GM18867 (cell line): Measurements from ENCODE around the gene PLEKHM3.

ENCODE experiments used
- ATAC-seq: cut with Tn5 transposase; IDR thresholded peaks from one replicate; pipeline ENCODE4 v1.9.1; 2021; ENCODE audit warnings: mild to moderate bottlenecking, moderate library complexity; ENCODE audit not compliant: unreplicated experiment

The PLEKHM3 gene

GRCh38 chr2:207867056-207867455, 158.3 kb downstream of the PLEKHM3 start:
- no peak for ATAC-seq

DNA sequence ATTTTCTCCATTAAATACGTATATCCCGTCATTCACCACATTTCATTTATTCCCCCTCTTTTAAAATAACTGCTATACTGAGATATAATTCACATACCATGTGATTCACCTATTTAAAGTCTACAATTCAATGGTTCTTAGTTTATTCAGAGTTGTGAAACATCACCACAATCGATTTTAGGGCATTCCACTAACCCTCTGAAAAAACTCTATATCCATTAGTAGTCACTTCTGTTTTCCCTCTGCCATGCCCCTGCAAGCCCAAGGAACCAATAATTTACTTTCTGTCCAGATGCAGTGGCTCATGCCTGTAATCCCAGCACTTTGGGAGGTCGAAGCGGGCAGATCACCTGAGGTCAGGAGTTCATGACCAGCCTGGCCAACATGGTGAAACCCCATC, 160.1 kb downstream of the PLEKHM3 start:
- ATAC-seq = no peak

GRCh38 chr2:207863345-207863744, 162.0 kb downstream of the PLEKHM3 start:
- ATAC-seq = no peak

- ATAC-seq = no peak
These were observed 163.5 kb downstream of the PLEKHM3 start for GRCh38 chr2:207861789-207862188.

DNA sequence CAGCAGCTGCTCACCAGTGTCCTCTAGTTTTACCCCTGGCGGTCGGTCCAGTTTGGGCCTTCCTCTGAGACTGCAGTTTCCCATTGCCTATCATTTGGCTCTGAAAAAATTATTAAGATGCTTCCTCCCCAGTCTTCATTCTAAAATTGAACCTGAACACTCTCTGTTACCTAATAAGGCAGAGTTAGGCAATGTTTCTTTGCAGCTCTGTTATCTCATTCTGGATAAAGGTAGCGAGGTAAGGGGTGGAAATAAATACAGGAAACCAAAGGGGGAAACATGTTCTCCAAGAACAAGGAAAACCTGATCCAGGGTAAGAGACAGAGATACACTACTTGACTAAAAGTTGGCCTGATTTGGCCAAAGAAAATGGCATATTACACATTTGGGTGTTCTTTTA, 164.6 kb downstream of the PLEKHM3 start:
- no peak for ATAC-seq

DNA sequence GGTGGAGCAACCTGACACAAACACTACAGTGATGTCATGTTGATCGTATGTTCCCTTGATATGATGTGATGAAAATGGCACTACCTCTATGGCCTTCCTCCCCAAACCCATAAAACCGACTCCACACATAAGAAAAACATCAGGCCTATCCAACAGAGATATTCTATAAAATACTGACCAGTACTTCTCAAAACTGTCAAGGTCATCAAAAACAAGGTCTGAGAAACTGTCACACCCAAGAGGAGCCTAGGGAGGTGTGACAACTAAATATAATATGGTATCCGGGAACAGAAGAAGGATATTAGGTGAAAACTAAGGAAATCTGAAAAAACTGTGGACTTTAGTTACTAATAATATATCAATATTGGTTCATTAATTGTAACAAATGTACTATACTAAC, 169.7 kb downstream of the PLEKHM3 start:
- ATAC-seq = no peak

DNA sequence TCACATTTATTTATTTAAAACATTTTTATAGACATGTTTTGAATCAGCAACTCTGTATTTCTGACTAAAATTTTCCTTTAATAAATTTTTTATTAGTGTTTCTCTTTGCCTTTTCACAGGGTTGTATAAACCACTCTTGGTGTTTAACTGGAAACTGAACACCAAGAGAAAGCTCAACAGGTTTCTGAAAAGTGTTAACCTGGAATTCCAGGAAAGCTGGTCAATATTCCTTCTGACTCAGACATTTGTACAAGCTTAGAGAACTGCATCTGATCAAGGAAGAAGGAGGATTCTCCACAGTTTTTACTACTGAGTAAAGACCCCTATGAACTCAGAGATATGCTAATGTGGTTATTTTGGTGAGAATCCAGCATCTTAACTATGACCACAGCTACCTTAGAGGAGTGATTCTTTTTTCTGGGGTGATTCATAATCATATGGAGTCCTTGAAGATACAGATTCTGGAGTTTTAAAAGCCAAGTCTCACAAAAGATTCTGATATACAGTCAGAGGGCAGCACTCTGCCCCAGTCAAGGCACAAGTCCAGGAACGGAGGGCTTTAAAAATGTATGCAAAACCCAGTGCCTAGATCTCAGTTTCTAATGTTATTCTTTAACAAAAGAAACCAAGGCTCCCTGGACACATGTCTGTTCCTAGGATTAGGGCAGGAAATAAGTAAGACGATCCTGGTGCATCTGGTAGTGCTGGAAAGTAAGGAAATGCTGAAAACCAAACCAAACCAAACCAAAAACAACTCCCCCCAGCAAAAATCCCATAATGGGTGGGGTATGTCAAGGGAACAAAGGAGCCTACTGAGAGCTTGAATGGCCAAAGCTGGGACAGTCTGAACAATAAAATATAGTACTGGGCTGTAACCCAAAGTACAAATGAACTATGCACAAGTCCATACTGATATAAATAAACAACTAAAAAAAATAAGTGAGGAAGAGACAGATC, 170.6 kb downstream of the PLEKHM3 start:
- no peak for ATAC-seq

DNA sequence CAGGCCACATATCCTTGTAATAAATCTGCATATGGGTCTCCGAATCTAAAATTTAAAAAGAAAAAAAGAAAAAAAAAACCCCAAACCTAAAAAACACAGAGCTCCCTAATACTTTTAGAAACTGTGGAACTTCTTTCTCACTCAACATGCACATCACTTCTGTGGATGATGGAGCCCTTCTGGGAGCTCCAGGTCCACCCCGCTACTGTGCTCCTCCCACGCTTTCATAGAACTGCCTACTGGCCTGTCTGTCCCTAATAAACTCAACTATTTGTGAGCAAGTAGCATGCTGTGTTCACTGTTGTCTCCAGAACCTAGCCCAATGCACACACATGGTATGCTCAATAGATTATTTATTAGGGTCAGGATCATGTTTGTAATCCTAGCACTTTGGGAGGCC, 172.5 kb downstream of the PLEKHM3 start:
- no peak for ATAC-seq

DNA sequence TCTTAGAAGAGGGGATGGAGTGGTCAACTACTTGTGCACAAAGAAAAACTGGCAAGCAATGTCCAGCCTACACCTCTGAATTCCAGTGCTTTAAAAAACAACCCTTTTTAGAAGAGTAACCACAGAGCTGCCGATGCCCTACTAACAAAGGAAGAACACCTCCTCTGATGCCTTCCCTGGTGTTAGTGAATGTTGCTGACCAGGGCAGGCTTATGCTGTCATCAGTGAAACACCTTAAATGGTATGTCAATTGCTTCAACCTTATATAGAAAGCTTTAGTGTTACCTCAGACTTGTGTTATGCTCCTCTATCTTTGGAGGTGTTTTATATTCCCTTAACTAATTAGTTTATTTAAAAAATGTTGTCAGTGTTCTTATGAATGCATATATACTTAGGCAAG, 175.9 kb downstream of the PLEKHM3 start:
- no peak for ATAC-seq

DNA sequence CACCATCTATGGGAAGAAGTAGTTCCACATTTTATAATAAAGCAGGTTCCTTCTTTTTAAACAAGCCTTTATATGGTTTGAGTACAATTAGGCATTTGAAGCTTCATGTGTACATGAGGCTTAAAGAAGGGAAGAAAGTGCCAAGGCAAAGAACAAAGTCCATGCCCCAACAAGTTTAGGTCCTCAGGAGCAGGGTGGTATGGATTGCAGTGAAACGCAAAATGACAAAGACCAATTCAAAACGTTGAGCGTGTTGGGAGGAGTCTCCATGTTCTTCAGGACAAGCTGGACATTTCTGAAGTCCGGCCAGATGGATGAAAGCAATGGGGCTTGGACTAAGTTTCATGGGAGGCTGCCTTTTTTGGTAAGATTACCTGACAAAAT, 176.8 kb downstream of the PLEKHM3 start:
- ATAC-seq = no peak

- no peak for ATAC-seq
These were observed 177.4 kb downstream of the PLEKHM3 start for GRCh38 chr2:207847807-207848544.

- ATAC-seq = no peak
These were observed 178.1 kb downstream of the PLEKHM3 start for GRCh38 chr2:207847098-207847806.

DNA sequence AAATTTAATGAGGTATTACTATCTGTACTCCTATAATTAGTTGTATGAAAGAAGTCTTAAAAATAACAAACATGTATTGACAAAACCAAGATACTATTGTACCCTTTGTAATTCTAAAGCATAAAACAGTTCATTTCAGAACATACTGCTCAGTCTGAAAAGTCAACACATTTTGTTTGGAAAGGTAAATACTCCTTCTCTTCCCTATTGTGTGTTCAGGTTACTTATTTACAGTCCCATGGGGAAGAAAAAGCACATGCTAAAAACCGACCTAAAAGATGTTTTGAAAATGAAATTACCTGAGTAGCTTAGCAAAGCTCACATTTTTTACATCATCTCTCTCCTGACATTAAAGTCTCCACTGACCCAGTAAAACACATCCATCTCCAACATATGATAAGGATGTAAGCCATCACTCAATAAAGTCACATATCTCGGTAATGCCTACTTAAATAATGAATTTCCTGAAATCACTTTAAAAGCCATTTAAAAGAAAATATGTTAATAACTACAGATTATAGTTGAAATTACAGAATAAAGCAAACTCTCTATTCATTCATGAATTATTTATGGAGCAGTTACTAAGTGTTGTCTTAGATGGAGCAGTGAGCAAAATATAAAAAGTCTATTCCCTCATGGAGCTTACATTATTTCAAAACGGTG, 180.0 kb downstream of the PLEKHM3 start:
- ATAC-seq = no peak

DNA sequence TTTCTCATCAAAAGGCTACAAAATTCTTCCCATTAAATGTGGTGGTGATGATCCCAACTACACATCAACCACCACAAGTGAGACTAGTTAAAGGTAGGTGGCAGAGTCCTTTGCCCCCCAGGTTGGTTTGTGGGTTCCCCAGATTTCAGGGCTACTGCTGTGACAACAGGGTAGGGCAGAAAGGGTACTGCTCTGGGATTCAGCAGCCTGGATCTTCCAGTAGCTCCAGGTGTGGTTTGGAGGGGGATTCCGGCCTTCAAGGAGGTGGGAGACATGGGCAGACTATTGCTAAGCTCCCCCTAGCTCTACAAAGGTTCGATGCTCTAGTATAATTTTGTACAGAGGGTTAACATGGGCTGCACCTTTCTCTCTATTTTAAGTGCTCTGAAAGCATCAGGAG, 180.7 kb downstream of the PLEKHM3 start:
- no peak for ATAC-seq

- no peak for ATAC-seq
These were observed 185.2 kb downstream of the PLEKHM3 start for GRCh38 chr2:207840101-207840500.

DNA sequence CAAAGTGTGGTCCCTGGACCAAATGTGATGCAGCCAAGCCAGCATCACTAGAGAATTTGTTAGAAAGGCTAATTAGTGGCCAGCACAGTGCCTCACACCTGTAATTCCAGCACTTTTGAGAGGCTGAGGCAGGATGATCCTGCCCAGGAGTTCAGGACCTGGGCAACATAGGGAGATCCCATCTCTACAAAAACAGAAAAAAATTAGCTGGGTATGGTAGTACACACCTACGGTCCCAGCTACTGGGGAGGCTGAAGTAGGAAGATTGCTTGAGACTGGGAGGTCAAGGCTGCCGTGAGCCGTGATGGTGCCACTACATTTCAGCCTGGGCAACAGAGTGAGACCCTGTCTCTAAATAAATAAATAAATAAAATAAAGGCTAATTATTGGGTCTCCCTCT, 185.8 kb downstream of the PLEKHM3 start:
- ATAC-seq = no peak

DNA sequence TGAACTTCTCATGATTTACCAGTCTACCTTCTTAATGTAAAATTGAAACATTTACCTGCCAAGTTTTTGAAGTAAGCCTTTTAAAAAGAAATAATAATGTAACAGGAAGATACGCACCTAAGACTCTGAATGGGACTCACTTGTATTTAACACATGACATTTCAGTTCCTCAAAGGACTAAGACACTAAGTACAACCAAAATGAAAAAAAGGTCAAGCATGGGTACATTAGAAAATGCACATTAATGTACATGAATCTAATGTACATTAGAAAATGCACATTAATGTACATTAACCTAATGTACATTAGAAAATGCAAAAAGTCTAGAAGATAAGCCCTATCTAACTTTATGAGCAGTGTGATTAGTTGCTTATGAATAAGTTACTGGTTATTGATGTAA, 186.3 kb downstream of the PLEKHM3 start:
- ATAC-seq = no peak

DNA sequence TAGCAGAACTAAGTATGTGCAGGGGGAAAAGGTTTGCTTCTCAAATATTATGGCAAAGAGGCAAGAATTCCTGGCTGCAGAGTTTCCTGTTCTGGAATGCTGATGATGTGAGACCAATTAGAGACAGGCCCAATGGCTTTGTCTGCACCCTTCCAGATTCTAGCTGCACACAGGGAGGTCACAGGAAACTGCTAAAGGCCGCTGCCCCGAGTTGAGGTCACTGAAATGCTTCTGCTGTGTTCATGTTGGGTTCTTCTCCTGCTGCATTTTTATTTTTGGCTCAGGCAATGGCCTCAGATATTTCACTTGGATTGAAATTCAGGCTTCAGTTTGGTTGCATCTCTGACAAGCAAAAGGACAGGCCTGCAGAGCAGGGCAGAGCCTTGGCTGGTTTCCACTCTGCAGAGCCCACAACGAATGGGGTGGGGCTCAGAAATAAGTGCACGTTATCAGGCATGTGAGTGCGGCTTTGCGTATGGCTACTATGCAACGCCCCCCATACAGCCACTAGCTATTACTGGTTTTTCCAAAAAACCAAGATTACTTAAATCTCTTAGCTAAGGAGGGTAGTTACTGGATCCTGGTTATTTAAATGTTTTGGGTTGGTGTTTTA, 188.7 kb downstream of the PLEKHM3 start:
- no peak for ATAC-seq

- ATAC-seq = no peak
These were observed 189.5 kb downstream of the PLEKHM3 start for GRCh38 chr2:207835805-207836204.

GRCh38 chr2:207833251-207833751, 192.0 kb downstream of the PLEKHM3 start:
- peak; percentile 97 for ATAC-seq
